Psoas muscle (tissue), 8 donors: ENCODE measurements around the gene KCP. TPM values are rescaled to one million over a fixed set of nuclear protein-coding genes. Genes with fewer than 3 reads are reported as not detected.
A peak's percentile ranks its signal among the peaks of the same experiment; 100 is the strongest.

Experiments
- ATAC-seq, 4 donors: fragments of 200-7000 bp; cut with Tn5 transposase; one replicate each; pipeline ENCODE4 v1.9.1; 2020; ENCODE audit warnings: moderate library complexity in 3 of 4, mild to moderate bottlenecking in 2 of 4
- DNase-seq, 2 donors: peaks; one replicate each; pipeline ENCODE4 v3.0.0-alpha.2; 2020
- H3K27ac ChIP-seq: fragments of 200-600 bp; one replicate; pipeline ENCODE4 v1.8.0; 2022
- H3K27me3 ChIP-seq, 3 donors: fragments of 200-600 bp in 1 of 3; one replicate each; pipeline versions ENCODE4 v1.6.1 to v1.8.0; 2013 to 2022; ENCODE audit warnings: low read length in 2 of 3, mild to moderate bottlenecking in 2 of 3, moderate library complexity in 1 of 3; ENCODE audit not compliant: insufficient read depth in 3 of 3
- H3K36me3 ChIP-seq, 2 donors: fragments of 200-600 bp in 1 of 2; one replicate each; pipeline versions ENCODE4 v1.6.1 to v1.8.0; 2013 to 2022; ENCODE audit warnings: low read depth in 1 of 2, mild to moderate bottlenecking in 1 of 2, moderate library complexity in 1 of 2; ENCODE audit not compliant: insufficient read depth in 1 of 2
- H3K4me1 ChIP-seq: fragments of 200-600 bp; one replicate; pipeline ENCODE4 v1.8.0; 2022
- H3K4me3 ChIP-seq: fragments of 200-600 bp; one replicate; pipeline ENCODE4 v1.8.0; 2022; ENCODE audit warnings: mild to moderate bottlenecking
- H3K9me3 ChIP-seq: fragments of 200-600 bp; one replicate; pipeline ENCODE4 v1.8.0; 2022
- CTCF ChIP-seq: fragments of 200-600 bp; IDR thresholded peaks from one replicate; pipeline ENCODE4 v1.8.0; 2022; ENCODE audit warnings: antibody characterized with exemption
- WGBS, 3 donors: extraction: QIAGEN DNeasy Blood & Tissue Kit; methylation state at CpG; one replicate each; pipeline versions ENCODE4 v1.1.6 to v1.1.7; 2013; 5-methylcytosine and 5-hydroxymethylcytosine counted together
- intact Hi-C, 2 donors: fragments of 100-400 bp; cut with DNase I; formaldehyde crosslinking; loops; one replicate each; pipeline versions ENCODE4 v1.11.0 to v1.14.2; 2022
- polyA plus RNA-seq, 3 donors: library from polyadenylated mRNA; stranded (reverse); fragments of 200-250 nt; gene quantifications; one replicate each; pipeline ENCODE4 v1.2.3, GENCODE V29; 2013
- total RNA-seq, 4 donors: library from RNA; stranded (reverse); fragmentation: NEBNext Ultra II Directional in 2 of 4; extraction: Animal tissue kit (Norgen Biotek cat#: 25700) in 2 of 4; gene quantifications; one replicate each; pipeline versions ENCODE4 v1.2.1 to v1.2.4, GENCODE V29; 2021 to 2023
- donor health status: healthy with polysubstance abuse.
- donor health status: DM: no; HTN: no; CAD: no; lungs with moderate emphysema.
- donor health status: Bipolar disorder and iron deficiency.
- donor health status: healthy.
- donor health status: DM: yes; HTN: yes; CAD: no.
- donor health status: DM: no; HTN: no; CAD: no.
- donor health status: DM: no; HTN: no; CAD: no.
- donor health status: DM: yes; HTN: yes; CAD: no.

The KCP gene
- total and polyA plus RNA-seq, 7 donors = 0.03 to 0.34 (median 0.15) TPM

GRCh38 chr7:128892521-128893250 is 17.8 kb downstream of the KCP start:
- intact Hi-C loops = no loop called here
- ATAC-seq = no peak
- 86 to 89% (median 87%) methylated on average over 12 to 13 of the region's 13 CpGs for WGBS, 3 donors

GRCh38 chr7:128891942-128892269 is 18.6 kb downstream of the KCP start:
- peak in 1 of 2 donors; percentile 39 for DNase-seq
- Histone ChIP-seq H3K9me3 (no peaks in the 10 kb centered on the region), H3K27me3 (peaks cover 0 to 20% (median 4%) of the 10 kb centered on the region in 3 donors), H3K4me3 (no peak overlapping the region), H3K27ac (no peak overlapping the region), H3K4me1 (no peaks in the 10 kb centered on the region), H3K36me3 (no peaks in the 10 kb centered on the region)
- no peak for TF ChIP-seq CTCF
- WGBS, 3 donors = 85 to 89% (median 87%) methylated on average over 11 of the region's 11 CpGs
- intact Hi-C loops = no loop called here
- ATAC-seq = no peak

More at GRCh38 chr7:128892521-128893250, 17.8 kb downstream of the KCP start:
- TF ChIP-seq CTCF = no peak
- H3K4me1 ChIP-seq = no peaks in the 10 kb centered on the region
- H3K9me3 ChIP-seq = no peaks in the 10 kb centered on the region
- H3K27me3 ChIP-seq = peaks cover 0 to 20% (median 4%) of the 10 kb centered on the region in 3 donors
- H3K4me3 ChIP-seq = no peak overlapping the region
- no peak overlapping the region for H3K27ac ChIP-seq
- no peaks in the 10 kb centered on the region for H3K36me3 ChIP-seq
- peak in 1 of 2 donors; percentile 36 for DNase-seq

GRCh38 chr7:128891110-128891941 is 19.2 kb downstream of the KCP start:
- H3K4me3 ChIP-seq = no peak overlapping the region
- intact Hi-C loops = no loop called here

More at GRCh38 chr7:128891110-128891941, 19.2 kb downstream of the KCP start:
- no peak overlapping the region for H3K27ac ChIP-seq
- peaks cover 0 to 20% (median 4%) of the 10 kb centered on the region in 3 donors for H3K27me3 ChIP-seq
- DNase-seq = peak in 1 of 2 donors; percentile 50
- ATAC-seq = peak in 2 of 4 donors; percentile 16 to 26
- no peaks in the 10 kb centered on the region for H3K4me1 ChIP-seq
- H3K36me3 ChIP-seq = no peaks in the 10 kb centered on the region
- no peak for TF ChIP-seq CTCF
- 29 to 41% (median 30%) methylated on average over 21 to 41 of the region's 41 CpGs for WGBS, 3 donors
- H3K9me3 ChIP-seq = no peaks in the 10 kb centered on the region
